Measurements from ENCODE around the gene SELENOO. TPM values are rescaled to one million over a fixed set of nuclear protein-coding genes. Genes with fewer than 3 reads are reported as not detected.
A peak's percentile ranks its signal among the peaks of the same experiment; 100 is the strongest.

The SELENOO gene
- total RNA-seq, 4 donors from 2014 or later, result 27.4 to 66.1 (median 36.1) TPM

DNA sequence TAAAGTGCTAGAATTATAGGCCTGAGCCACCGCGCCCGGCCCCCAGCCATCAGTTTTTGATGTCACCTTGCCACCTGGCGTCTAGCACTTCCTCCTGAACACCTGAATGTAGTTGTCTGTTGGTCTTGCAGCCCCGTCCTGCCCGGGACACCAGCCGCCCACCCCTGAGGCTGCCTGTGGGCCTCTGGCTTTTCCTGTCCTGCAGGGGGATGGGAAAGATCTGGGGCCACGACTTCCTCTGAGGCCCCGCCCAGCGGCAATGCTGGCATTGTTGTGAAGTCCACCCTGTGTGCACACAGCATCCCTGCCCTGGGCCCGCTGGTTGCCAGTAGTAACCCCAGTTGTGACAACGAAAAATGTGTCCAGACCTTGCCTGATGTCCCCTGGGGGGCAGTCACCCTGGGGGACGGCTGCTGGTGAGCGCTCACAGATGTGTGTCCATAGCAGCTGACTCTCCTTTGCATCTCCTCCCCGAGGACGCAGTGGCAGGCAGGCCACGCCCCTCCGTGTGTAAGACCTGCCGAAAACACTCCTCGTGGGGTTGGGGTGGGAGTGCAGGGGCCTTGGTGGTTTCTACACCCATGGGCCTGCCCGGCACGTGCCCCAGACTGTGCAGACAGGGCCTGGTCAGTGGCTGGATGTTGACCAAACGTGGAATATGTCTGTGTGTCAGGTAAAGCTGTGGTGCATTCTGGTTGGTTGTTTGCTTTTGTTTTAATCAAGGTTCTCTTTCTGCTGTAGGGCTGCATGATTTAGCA, 6.8 kb downstream of the SELENOO start:
- Histone ChIP-seq H3K27ac (no peak overlapping the region), H3K36me3 (peaks cover 52% of the 10 kb centered on the region), H3K27me3 (no peaks in the 10 kb centered on the region), H3K4me3 (no peak overlapping the region), H3K9me3 (no peaks in the 10 kb centered on the region), H3K4me1 (peaks cover 20% of the 10 kb centered on the region)
- TF ChIP-seq, protein P1, sequence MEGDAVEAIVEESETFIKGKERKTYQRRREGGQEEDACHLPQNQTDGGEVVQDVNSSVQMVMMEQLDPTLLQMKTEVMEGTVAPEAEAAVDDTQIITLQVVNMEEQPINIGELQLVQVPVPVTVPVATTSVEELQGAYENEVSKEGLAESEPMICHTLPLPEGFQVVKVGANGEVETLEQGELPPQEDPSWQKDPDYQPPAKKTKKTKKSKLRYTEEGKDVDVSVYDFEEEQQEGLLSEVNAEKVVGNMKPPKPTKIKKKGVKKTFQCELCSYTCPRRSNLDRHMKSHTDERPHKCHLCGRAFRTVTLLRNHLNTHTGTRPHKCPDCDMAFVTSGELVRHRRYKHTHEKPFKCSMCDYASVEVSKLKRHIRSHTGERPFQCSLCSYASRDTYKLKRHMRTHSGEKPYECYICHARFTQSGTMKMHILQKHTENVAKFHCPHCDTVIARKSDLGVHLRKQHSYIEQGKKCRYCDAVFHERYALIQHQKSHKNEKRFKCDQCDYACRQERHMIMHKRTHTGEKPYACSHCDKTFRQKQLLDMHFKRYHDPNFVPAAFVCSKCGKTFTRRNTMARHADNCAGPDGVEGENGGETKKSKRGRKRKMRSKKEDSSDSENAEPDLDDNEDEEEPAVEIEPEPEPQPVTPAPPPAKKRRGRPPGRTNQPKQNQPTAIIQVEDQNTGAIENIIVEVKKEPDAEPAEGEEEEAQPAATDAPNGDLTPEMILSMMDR (IDR thresholded peaks at IDR 0.05), result no peak
- TF ChIP-seq POLR2A (IDR thresholded peaks at IDR 0.05), result no peak
- no peak for TF ChIP-seq EP300 (IDR thresholded peaks at IDR 0.05)
- no peak for TF ChIP-seq POLR2AphosphoS5 (IDR thresholded peaks at IDR 0.05)
- no peak for DNase-seq (ENCODE audit: low spot score in 2 of 2)
- 76% methylated on average over 10 of the region's 23 CpGs for WGBS

DNA sequence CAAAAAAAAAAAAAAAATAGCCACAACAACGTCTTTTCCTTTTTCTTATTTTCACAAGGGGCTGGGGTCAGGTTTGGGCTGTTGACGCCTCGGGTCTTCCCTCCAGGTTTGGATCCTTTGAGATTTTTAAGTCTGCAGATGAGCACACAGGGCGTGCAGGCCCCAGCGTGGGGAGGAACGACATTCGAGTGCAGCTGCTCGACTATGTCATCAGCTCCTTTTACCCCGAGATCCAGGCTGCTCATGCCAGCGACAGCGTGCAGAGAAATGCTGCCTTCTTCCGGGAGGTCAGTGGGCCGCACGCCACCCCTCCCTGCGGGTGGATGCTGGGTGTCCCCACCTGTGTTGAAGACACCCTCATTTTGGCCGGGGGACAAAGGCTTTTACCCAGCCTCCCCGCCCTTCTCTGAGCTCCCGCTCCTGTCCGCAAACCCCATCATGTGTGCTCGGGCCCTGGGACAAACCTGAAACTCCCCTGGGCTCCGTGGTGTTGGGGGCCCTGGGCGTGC, 7.7 kb downstream of the SELENOO start:
- Histone ChIP-seq H3K27me3 (no peaks in the 10 kb centered on the region), H3K27ac (no peak overlapping the region), H3K9me3 (no peaks in the 10 kb centered on the region), H3K36me3 (peaks cover 61% of the 10 kb centered on the region), H3K4me3 (no peak overlapping the region), H3K4me1 (peaks cover 17% of the 10 kb centered on the region)
- WGBS, result 80% methylated on average over 13 of the region's 22 CpGs
- DNase-seq (ENCODE audit: low spot score in 2 of 2), result no peak
- TF ChIP-seq EP300 (IDR thresholded peaks at IDR 0.05) (no peak), POLR2AphosphoS5 (IDR thresholded peaks at IDR 0.05) (no peak), POLR2A (IDR thresholded peaks at IDR 0.05) (no peak)
- TF ChIP-seq, protein P1 (IDR thresholded peaks at IDR 0.05), result no peak

- H3K27ac ChIP-seq, result no peak overlapping the region
- TF ChIP-seq, protein P1 (IDR thresholded peaks at IDR 0.05), result no peak
- no peak for TF ChIP-seq POLR2AphosphoS5 (IDR thresholded peaks at IDR 0.05)
- no peak for TF ChIP-seq EP300 (IDR thresholded peaks at IDR 0.05)
- no peak for TF ChIP-seq POLR2A (IDR thresholded peaks at IDR 0.05)
- WGBS, result no CpG with 5 or more reads among the region's 31 CpGs
- no peak for DNase-seq (ENCODE audit: low spot score in 2 of 2)
- H3K4me1 ChIP-seq, result peaks cover 17% of the 10 kb centered on the region
- H3K27me3 ChIP-seq, result no peaks in the 10 kb centered on the region
- H3K9me3 ChIP-seq, result no peaks in the 10 kb centered on the region
- peaks cover 63% of the 10 kb centered on the region for H3K36me3 ChIP-seq
- H3K4me3 ChIP-seq, result no peak overlapping the region
Measured at GRCh38 chr22:50208939-50209892, 8.4 kb downstream of the SELENOO start.

DNA sequence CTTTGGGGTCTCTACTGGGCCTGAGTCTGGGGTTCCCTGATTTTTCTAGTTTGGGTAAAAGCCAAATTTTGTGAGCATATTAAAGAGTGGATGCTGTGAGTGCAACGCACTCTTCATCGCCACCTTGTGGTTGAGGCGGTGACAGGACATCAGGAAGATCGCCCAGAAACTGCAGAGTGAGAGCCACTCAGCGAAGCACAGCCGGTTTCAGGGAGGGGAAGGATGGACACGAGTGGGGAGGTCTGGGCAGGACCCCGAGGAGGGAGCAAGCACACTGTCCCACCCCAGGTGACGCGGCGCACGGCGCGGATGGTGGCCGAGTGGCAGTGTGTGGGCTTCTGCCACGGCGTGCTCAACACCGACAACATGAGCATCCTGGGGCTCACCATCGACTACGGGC, 9.1 kb downstream of the SELENOO start:
- peaks cover 14% of the 10 kb centered on the region for H3K4me1 ChIP-seq
- WGBS, result 6% methylated on average over 8 of the region's 20 CpGs
- H3K27me3 ChIP-seq, result no peaks in the 10 kb centered on the region
- TF ChIP-seq, protein P1 (IDR thresholded peaks at IDR 0.05), result peak; percentile 73 to 88
- TF ChIP-seq POLR2A (IDR thresholded peaks at IDR 0.05), result no peak
- H3K36me3 ChIP-seq, result peaks cover 63% of the 10 kb centered on the region
- H3K4me3 ChIP-seq, result no peak overlapping the region
- no peak overlapping the region for H3K27ac ChIP-seq
- no peaks in the 10 kb centered on the region for H3K9me3 ChIP-seq
- DNase-seq (ENCODE audit: low spot score in 2 of 2), result no peak
